Sigmoid colon (tissue), 7 donors: Measurements from ENCODE around the gene DAPP1. TPM values are rescaled to one million over a fixed set of nuclear protein-coding genes. Genes with fewer than 3 reads are reported as not detected.

Experiments used
- DNase-seq: peaks from one replicate; pipeline ENCODE4 v3.0.0-alpha.2; 2019
- H3K27ac ChIP-seq, 4 donors: fragments of 200-600 bp; sonication (generic); one replicate each; pipeline ENCODE4 v1.5.1; 2016 to 2019; ENCODE audit warnings: mild to moderate bottlenecking in 1 of 4
- H3K27me3 ChIP-seq, 3 donors: fragments of 200-600 bp; sonication (generic); one replicate each; pipeline ENCODE4 v1.5.1; 2019; ENCODE audit warnings: mild to moderate bottlenecking in 1 of 3
- H3K36me3 ChIP-seq, 4 donors: fragments of 200-600 bp; sonication (generic); one replicate each; pipeline ENCODE4 v1.5.1; 2016 to 2019
- H3K4me1 ChIP-seq, 4 donors: fragments of 200-600 bp; sonication (generic); one replicate each; pipeline ENCODE4 v1.5.1; 2017 to 2019
- H3K4me3 ChIP-seq, 4 donors: fragments of 200-600 bp; sonication (generic); one replicate each; pipeline ENCODE4 v1.5.1; 2017 to 2019; ENCODE audit warnings: mild to moderate bottlenecking in 2 of 4, moderate library complexity in 1 of 4
- H3K9me3 ChIP-seq, 4 donors: fragments of 200-600 bp in 3 of 4; sonication (generic) in 3 of 4; one replicate each; pipeline versions ENCODE4 v1.5.1 to v1.6.1; 2013 to 2019
- CTCF ChIP-seq, 4 experiments: fragments of 450-650 bp in 3 of 4; fragments of 200-600 bp in 1 of 4; IDR thresholded peaks; one replicate each; pipeline ENCODE4 v1.5.1; 2016 to 2019; ENCODE audit warnings: antibody characterized with exemption in 4 of 4, mild to moderate bottlenecking in 3 of 4, moderate library complexity in 2 of 4
- EP300 ChIP-seq, 4 donors: sonication (generic); formaldehyde crosslinking; IDR thresholded peaks; one replicate each; pipeline ENCODE4 v1.6.1; 2017; ENCODE audit warnings: antibody characterized with exemption in 4 of 4
- POLR2A ChIP-seq, 2 donors: fragments of 450-650 bp; IDR thresholded peaks; one replicate each; pipeline ENCODE4 v1.6.1; 2016; ENCODE audit warnings: antibody characterized with exemption in 2 of 2, mild to moderate bottlenecking in 2 of 2, moderate library complexity in 2 of 2
- POLR2AphosphoS5 ChIP-seq, 4 donors: sonication (generic); formaldehyde crosslinking; IDR thresholded peaks; one replicate each; pipeline ENCODE4 v1.6.1; 2017; ENCODE audit warnings: antibody characterized with exemption in 4 of 4
- WGBS, 2 donors: extraction: QIAGEN DNeasy Blood & Tissue Kit; methylation state at CpG; one replicate each; pipeline ENCODE4 v1.1.7; 2013; 5-methylcytosine and 5-hydroxymethylcytosine counted together
- intact Hi-C: fragments of 100-400 bp; cut with DNase I; formaldehyde crosslinking; loops from one replicate; pipeline ENCODE4 v1.15.1; 2023
- polyA plus RNA-seq, 3 donors: library from polyadenylated mRNA; stranded (reverse); fragments of 200-250 nt; gene quantifications; one replicate each; pipeline ENCODE4 v1.2.3, GENCODE V29; 2013
- total RNA-seq, 4 donors: library from RNA; depleted of rRNA; stranded (reverse); fragments of >200 nt; gene quantifications; one replicate each; pipeline ENCODE4 v1.1.0, GENCODE V29; 2016
- donor health status: healthy with polysubstance abuse.
- donor health status: Bipolar disorder and iron deficiency.
- donor health status: healthy.

The DAPP1 gene
- total and polyA plus RNA-seq, 7 donors: 0.36 to 17.9 (median 1.2) TPM

DNA sequence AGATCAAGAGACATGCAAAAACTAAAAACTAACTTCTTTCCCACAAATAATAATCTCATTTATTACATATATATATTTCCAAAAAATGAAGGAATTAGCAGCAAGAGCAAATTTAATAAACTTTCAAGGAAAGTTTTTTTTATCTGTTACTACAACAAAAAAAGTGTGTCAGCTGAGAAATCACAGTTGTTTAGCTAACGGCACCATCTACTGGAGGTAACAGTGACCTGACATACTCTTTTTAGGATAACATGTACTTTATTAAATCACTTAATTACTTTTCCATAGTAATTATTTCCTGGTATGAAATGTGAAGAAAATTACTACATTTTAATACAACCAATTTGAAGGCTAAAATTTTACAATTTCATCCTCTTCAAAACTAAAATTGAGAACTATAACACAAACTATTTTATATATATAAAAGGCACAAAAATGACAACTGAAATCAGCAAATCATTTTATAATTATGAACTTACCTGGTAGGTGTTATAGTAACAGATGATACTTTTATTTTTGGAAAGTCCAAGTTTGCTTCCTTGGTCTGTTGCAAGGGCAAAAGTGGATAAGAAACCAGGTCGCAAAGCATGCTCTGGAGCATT, 68.5 kb downstream of the DAPP1 start:
- H3K4me1 ChIP-seq: peaks cover 0 to 54% (median 30%) of the 10 kb centered on the region in 4 donors
- no peaks in the 10 kb centered on the region for H3K27me3 ChIP-seq
- intact Hi-C loops: loop anchor here (2.0 to 5.0 kb wide), 2 partner anchors 163 to 322 kb away; no protein-coding TSS in a partner anchor
- H3K9me3 ChIP-seq: no peaks in the 10 kb centered on the region
- WGBS, 2 donors: 75 to 82% methylated on average over 2 of the region's 2 CpGs
- no peak for DNase-seq
- peaks cover 8 to 74% (median 16%) of the 10 kb centered on the region in 4 donors for H3K36me3 ChIP-seq
- no peak overlapping the region for H3K4me3 ChIP-seq
- TF ChIP-seq EP300 (IDR thresholded peaks at IDR 0.05): no peak
- TF ChIP-seq CTCF (IDR thresholded peaks at IDR 0.05): peak; percentile 37 to 63 (median 46)
- peak in 1 of 4 donors; percentile 18 for TF ChIP-seq POLR2AphosphoS5 (IDR thresholded peaks at IDR 0.05)
- peak overlapping the region in 3 of 4 donors; percentile 39 to 72 (median 69) for H3K27ac ChIP-seq

- peaks cover 3 to 73% (median 11%) of the 10 kb centered on the region in 4 donors for H3K36me3 ChIP-seq
- H3K4me1 ChIP-seq: peaks cover 0 to 59% (median 30%) of the 10 kb centered on the region in 4 donors
- no peaks in the 10 kb centered on the region for H3K27me3 ChIP-seq
- intact Hi-C loops: loop anchor here (2.0 to 5.0 kb wide), 2 partner anchors 163 to 323 kb away; no protein-coding TSS in a partner anchor
- H3K27ac ChIP-seq: peak overlapping the region in 3 of 4 donors; percentile 39 to 72 (median 69)
- no peak for DNase-seq
- H3K4me3 ChIP-seq: no peak overlapping the region
- H3K9me3 ChIP-seq: no peaks in the 10 kb centered on the region
- TF ChIP-seq POLR2AphosphoS5 (IDR thresholded peaks at IDR 0.05) (no peak), CTCF (IDR thresholded peaks at IDR 0.05) (no peak), POLR2A (IDR thresholded peaks at IDR 0.05) (no peak), EP300 (IDR thresholded peaks at IDR 0.05) (no peak)
These were observed 69.1 kb downstream of the DAPP1 start for GRCh38 chr4:99885687-99886086.

- WGBS, 2 donors: 87 to 88% methylated on average over 4 of the region's 4 CpGs
- no peak for DNase-seq
- peaks cover 0 to 71% (median 9%) of the 10 kb centered on the region in 4 donors for H3K36me3 ChIP-seq
- no peaks in the 10 kb centered on the region for H3K9me3 ChIP-seq
- no peak overlapping the region for H3K4me3 ChIP-seq
- intact Hi-C loops: loop anchor here (5.0 kb wide), 1 partner anchor 164 kb away; no protein-coding TSS in a partner anchor
- peaks cover 0 to 64% (median 32%) of the 10 kb centered on the region in 4 donors for H3K4me1 ChIP-seq
- peak overlapping the region in 3 of 4 donors; percentile 58 to 72 (median 69) for H3K27ac ChIP-seq
- no peaks in the 10 kb centered on the region for H3K27me3 ChIP-seq
- TF ChIP-seq POLR2AphosphoS5 (IDR thresholded peaks at IDR 0.05) (no peak), EP300 (IDR thresholded peaks at IDR 0.05) (no peak), POLR2A (IDR thresholded peaks at IDR 0.05) (no peak), CTCF (IDR thresholded peaks at IDR 0.05) (no peak)
These were observed 69.5 kb downstream of the DAPP1 start for GRCh38 chr4:99886146-99886545.

GRCh38 chr4:99887837-99888236, 71.2 kb downstream of the DAPP1 start:
- H3K4me1 ChIP-seq: peaks cover 0 to 81% (median 41%) of the 10 kb centered on the region in 4 donors
- peaks cover 0 to 64% (median 0%) of the 10 kb centered on the region in 4 donors for H3K36me3 ChIP-seq
- no peak overlapping the region for H3K4me3 ChIP-seq
- no peaks in the 10 kb centered on the region for H3K27me3 ChIP-seq
- intact Hi-C loops: loop anchor here (5.0 kb wide), 1 partner anchor 166 kb away; no protein-coding TSS in a partner anchor
- no peak for DNase-seq
- 76 to 77% methylated on average over 5 of the region's 5 CpGs for WGBS, 2 donors
- H3K9me3 ChIP-seq: no peaks in the 10 kb centered on the region
- H3K27ac ChIP-seq: peak overlapping the region; percentile 20 to 72 (median 67)
- no peak for TF ChIP-seq EP300 (IDR thresholded peaks at IDR 0.05)
- no peak for TF ChIP-seq CTCF (IDR thresholded peaks at IDR 0.05)
- TF ChIP-seq POLR2AphosphoS5 (IDR thresholded peaks at IDR 0.05): no peak
- TF ChIP-seq POLR2A (IDR thresholded peaks at IDR 0.05): no peak
